ENCODE results near the gene GNAI2. TPM values are rescaled to one million over a fixed set of nuclear protein-coding genes. Genes with fewer than 3 reads are reported as not detected.
"Not testable (repeated sequence)": the region's sequence is repeated elsewhere in the genome, so short reads cannot be mapped to it uniquely, and the experiment has no call there.

Gene GNAI2
- total RNA-seq, 4 donors from 2014 or later = 157 to 305 (median 241) TPM

DNA sequence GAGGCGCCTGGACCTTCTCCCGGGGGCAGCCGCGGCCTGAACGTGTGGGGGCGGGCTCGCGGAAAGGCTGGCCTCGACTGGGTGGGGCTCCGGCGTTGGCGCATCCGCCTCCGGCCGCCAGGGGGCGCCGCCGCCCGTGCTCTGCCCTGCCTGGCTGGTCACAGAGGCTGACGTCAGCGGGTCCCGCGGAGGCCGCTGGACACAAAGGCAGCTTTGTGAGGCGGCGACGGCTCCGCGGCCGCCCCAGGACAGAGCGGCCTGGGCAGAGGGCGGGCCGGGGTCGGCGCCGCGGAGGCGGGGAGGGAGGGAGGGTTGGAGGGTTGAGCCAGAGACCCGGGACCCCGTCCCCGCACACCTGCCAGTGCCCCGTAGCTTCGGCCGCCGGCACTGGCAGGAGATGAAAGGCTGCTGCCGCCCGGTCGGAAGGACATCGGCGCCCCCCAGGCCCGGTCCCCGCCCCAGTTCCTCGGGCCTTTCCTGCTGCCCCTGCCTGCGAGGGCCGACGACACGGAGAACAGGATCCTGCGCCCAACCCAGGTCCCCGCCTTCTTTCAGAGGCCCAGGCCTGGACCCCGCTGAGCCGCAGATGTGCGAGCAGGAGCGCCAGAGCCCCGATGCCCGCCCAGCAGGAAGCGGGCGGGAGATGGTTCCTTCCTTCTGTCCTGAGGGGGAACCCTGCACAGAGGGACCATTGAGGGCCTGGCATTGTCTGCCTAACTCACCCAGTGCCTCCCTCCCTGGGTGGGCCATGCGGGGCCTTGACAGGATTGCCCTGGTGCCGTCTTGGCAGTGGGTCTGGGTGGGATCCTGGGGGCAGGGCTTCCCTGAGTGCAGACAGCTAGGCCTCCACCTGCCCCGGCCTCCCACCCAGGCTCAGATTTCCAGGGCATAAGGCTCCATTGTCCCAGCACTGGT lies 24.3 kb downstream of the GNAI2 start:
- peak in 2 of 3 donors; percentile 91 to 93 for TF ChIP-seq CTCF (IDR thresholded peaks at IDR 0.05)
- ATAC-seq (ENCODE audit: low FRiP score) = peak; percentile 81
- peak; percentile 71 for DNase-seq (ENCODE audit: low spot score)

- no peak for TF ChIP-seq CTCF (IDR thresholded peaks at IDR 0.05)
- no peak for DNase-seq (ENCODE audit: low spot score)
- ATAC-seq (ENCODE audit: low FRiP score) = no peak
These were observed 25.0 kb downstream of the GNAI2 start for GRCh38 chr3:50260942-50261441.

GRCh38 chr3:50261505-50261904 lies 25.5 kb downstream of the GNAI2 start:
- no peak for TF ChIP-seq CTCF (IDR thresholded peaks at IDR 0.05)
- ATAC-seq (ENCODE audit: low FRiP score) (no peak), DNase-seq (ENCODE audit: low spot score) (no peak)

GRCh38 chr3:50262200-50262599 lies 26.2 kb downstream of the GNAI2 start:
- DNase-seq (ENCODE audit: low spot score); ATAC-seq (ENCODE audit: low FRiP score): not testable (repeated sequence)

- ATAC-seq (ENCODE audit: low FRiP score) (no peak), DNase-seq (ENCODE audit: low spot score) (no peak)
- no peak for TF ChIP-seq CTCF (IDR thresholded peaks at IDR 0.05)
These were observed 26.8 kb downstream of the GNAI2 start for GRCh38 chr3:50262778-50263177.

- ATAC-seq (ENCODE audit: low FRiP score) (no peak), DNase-seq (ENCODE audit: low spot score) (no peak)
- no peak for TF ChIP-seq CTCF (IDR thresholded peaks at IDR 0.05)
These were observed 27.7 kb downstream of the GNAI2 start for GRCh38 chr3:50263478-50264382.

GRCh38 chr3:50264383-50264963 lies 28.5 kb downstream of the GNAI2 start:
- DNase-seq (ENCODE audit: low spot score) (no peak), ATAC-seq (ENCODE audit: low FRiP score) (peak; percentile 74)
- no peak for TF ChIP-seq CTCF (IDR thresholded peaks at IDR 0.05)
